H1 (cell line): ENCODE data around the gene SGMS1. TPM values are rescaled to one million over a fixed set of nuclear protein-coding genes. Genes with fewer than 3 reads are reported as not detected.

Experiments
- BCL11A ChIP-seq, 2 experiments: IDR thresholded peaks; one replicate each; pipeline ENCODE4 v1.6.1; 2011; ENCODE audit warnings: low read depth in 2 of 2, low read length in 2 of 2, mild to moderate bottlenecking in 2 of 2
- CTCF ChIP-seq, 3 experiments: IDR thresholded peaks; 1 replicate in 2 of 3; 2 replicates in 1 of 3; pipeline versions ENCODE4 v1.5.1 to v1.6.1; 2011; ENCODE audit warnings: low read length in 3 of 3, mild to moderate bottlenecking in 3 of 3, inconsistent platforms in 2 of 3, low read depth in 1 of 3, moderate library complexity in 1 of 3; ENCODE audit not compliant: insufficient read depth in 1 of 3; ENCODE audit errors: control extremely low read depth in 1 of 3
- POLR2A ChIP-seq, 2 experiments: IDR thresholded peaks; 1 replicate in 1 of 2; 2 replicates in 1 of 2; pipeline ENCODE4 v1.6.1; 2011; ENCODE audit warnings: low read depth in 2 of 2, low read length in 2 of 2, mild to moderate bottlenecking in 2 of 2; ENCODE audit errors: control extremely low read depth in 1 of 2
- TAF1 ChIP-seq: IDR thresholded peaks from 2 replicates; pipeline ENCODE4 v1.6.1; 2011; ENCODE audit warnings: mild to moderate bottlenecking, low read depth, low read length
- polyA plus RNA-seq, 7 experiments: library from polyadenylated mRNA; depleted of rRNA in 3 of 7; stranded (reverse) in 5 of 7; unstranded in 2 of 7; fragments of >200 nt in 5 of 7; fragments of 200-250 nt in 2 of 7; gene quantifications; 1 replicate in 5 of 7; 2 replicates in 1 of 7; 4 replicates in 1 of 7; pipeline versions ENCODE4 v1.2.1 to v1.2.3, GENCODE V29; 2011 to 2013; ENCODE audit warnings: missing spikeins in 2 of 7, mixed read lengths in 2 of 7
- total RNA-seq: library from RNA; stranded (reverse); fragmentation: NEBNext Ultra II Directional; extraction: Animal tissue kit (Norgen Biotek cat#: 25700); gene quantifications from 2 replicates; pipeline ENCODE4 v1.2.1, GENCODE V29; 2021
- TF ChIP-seq, protein P1 (sequence below): IDR thresholded peaks from 2 replicates; pipeline ENCODE4 v1.6.1; 2012; ENCODE audit warnings: low read length, inconsistent platforms

SGMS1 gene
- total and polyA plus RNA-seq, 2 of the 8 experiments (the other 6 are each of a cell fraction or from before 2014, with no cell fraction given) = 6.0 to 15.6 TPM

DNA sequence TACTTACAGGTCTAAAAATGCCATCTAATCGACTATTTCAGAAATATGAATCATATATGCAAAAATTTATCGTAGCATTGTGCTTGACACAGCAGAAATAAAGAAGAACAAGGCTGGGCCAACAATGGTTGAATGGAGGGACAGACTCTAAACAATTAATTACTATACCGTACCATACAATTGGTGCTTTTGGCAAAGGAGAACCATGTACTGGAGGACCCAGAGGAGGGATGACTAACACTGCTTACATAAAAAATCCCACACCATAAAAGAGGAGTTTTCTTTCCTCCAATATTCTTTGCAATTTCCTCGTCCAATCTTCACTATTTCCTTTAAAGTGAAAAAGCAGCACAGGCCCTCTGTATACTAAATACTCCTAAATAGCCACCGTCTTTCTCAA lies 94.1 kb downstream of the SGMS1 start (continued):
- TF ChIP-seq TAF1 = no peak
- TF ChIP-seq, protein P1, sequence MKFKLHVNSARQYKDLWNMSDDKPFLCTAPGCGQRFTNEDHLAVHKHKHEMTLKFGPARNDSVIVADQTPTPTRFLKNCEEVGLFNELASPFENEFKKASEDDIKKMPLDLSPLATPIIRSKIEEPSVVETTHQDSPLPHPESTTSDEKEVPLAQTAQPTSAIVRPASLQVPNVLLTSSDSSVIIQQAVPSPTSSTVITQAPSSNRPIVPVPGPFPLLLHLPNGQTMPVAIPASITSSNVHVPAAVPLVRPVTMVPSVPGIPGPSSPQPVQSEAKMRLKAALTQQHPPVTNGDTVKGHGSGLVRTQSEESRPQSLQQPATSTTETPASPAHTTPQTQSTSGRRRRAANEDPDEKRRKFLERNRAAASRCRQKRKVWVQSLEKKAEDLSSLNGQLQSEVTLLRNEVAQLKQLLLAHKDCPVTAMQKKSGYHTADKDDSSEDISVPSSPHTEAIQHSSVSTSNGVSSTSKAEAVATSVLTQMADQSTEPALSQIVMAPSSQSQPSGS = no peak
- TF ChIP-seq BCL11A (IDR thresholded peaks at IDR 0.05; ENCODE audit: low read depth in 2 of 2, low read length in 2 of 2) = no peak
- TF ChIP-seq CTCF (IDR thresholded peaks at IDR 0.05; ENCODE audit: control extremely low read depth in 1 of 3, insufficient read depth in 1 of 3, low read depth in 1 of 3, low read length in 3 of 3) = no peak
- TF ChIP-seq POLR2A (IDR thresholded peaks at IDR 0.05; ENCODE audit: control extremely low read depth in 1 of 2, low read depth in 2 of 2, low read length in 2 of 2) = no peak
